Sigmoid colon (tissue), 7 donors: ENCODE data around the gene E2F7. TPM values are rescaled to one million over a fixed set of nuclear protein-coding genes. Genes with fewer than 3 reads are reported as not detected.

ENCODE experiments used
- DNase-seq: peaks from one replicate; pipeline ENCODE4 v3.0.0-alpha.2; 2019
- H3K27ac ChIP-seq, 4 donors: fragments of 200-600 bp; sonication (generic); one replicate each; pipeline ENCODE4 v1.5.1; 2016 to 2019; ENCODE audit warnings: mild to moderate bottlenecking in 1 of 4
- H3K27me3 ChIP-seq, 3 donors: fragments of 200-600 bp; sonication (generic); one replicate each; pipeline ENCODE4 v1.5.1; 2019; ENCODE audit warnings: mild to moderate bottlenecking in 1 of 3
- H3K36me3 ChIP-seq, 4 donors: fragments of 200-600 bp; sonication (generic); one replicate each; pipeline ENCODE4 v1.5.1; 2016 to 2019
- H3K4me1 ChIP-seq, 4 donors: fragments of 200-600 bp; sonication (generic); one replicate each; pipeline ENCODE4 v1.5.1; 2017 to 2019
- H3K4me3 ChIP-seq, 4 donors: fragments of 200-600 bp; sonication (generic); one replicate each; pipeline ENCODE4 v1.5.1; 2017 to 2019; ENCODE audit warnings: mild to moderate bottlenecking in 2 of 4, moderate library complexity in 1 of 4
- H3K9me3 ChIP-seq, 4 donors: fragments of 200-600 bp in 3 of 4; sonication (generic) in 3 of 4; one replicate each; pipeline versions ENCODE4 v1.5.1 to v1.6.1; 2013 to 2019
- EP300 ChIP-seq, 4 donors: sonication (generic); formaldehyde crosslinking; IDR thresholded peaks; one replicate each; pipeline ENCODE4 v1.6.1; 2017; ENCODE audit warnings: antibody characterized with exemption in 4 of 4
- POLR2A ChIP-seq, 2 donors: fragments of 450-650 bp; IDR thresholded peaks; one replicate each; pipeline ENCODE4 v1.6.1; 2016; ENCODE audit warnings: antibody characterized with exemption in 2 of 2, mild to moderate bottlenecking in 2 of 2, moderate library complexity in 2 of 2
- POLR2AphosphoS5 ChIP-seq, 4 donors: sonication (generic); formaldehyde crosslinking; IDR thresholded peaks; one replicate each; pipeline ENCODE4 v1.6.1; 2017; ENCODE audit warnings: antibody characterized with exemption in 4 of 4
- WGBS, 2 donors: extraction: QIAGEN DNeasy Blood & Tissue Kit; methylation state at CpG; one replicate each; pipeline ENCODE4 v1.1.7; 2013; 5-methylcytosine and 5-hydroxymethylcytosine counted together
- intact Hi-C: fragments of 100-400 bp; cut with DNase I; formaldehyde crosslinking; loops from one replicate; pipeline ENCODE4 v1.15.1; 2023
- polyA plus RNA-seq, 3 donors: library from polyadenylated mRNA; stranded (reverse); fragments of 200-250 nt; gene quantifications; one replicate each; pipeline ENCODE4 v1.2.3, GENCODE V29; 2013
- total RNA-seq, 4 donors: library from RNA; depleted of rRNA; stranded (reverse); fragments of >200 nt; gene quantifications; one replicate each; pipeline ENCODE4 v1.1.0, GENCODE V29; 2016
- TF ChIP-seq, protein P1 (sequence below), 4 experiments: fragments of 450-650 bp in 3 of 4; fragments of 200-600 bp in 1 of 4; IDR thresholded peaks; one replicate each; pipeline ENCODE4 v1.5.1; 2016 to 2019; ENCODE audit warnings: antibody characterized with exemption in 4 of 4, mild to moderate bottlenecking in 3 of 4, moderate library complexity in 2 of 4
- donor health status: healthy with polysubstance abuse.
- donor health status: Bipolar disorder and iron deficiency.
- donor health status: healthy.

The E2F7 gene
- total and polyA plus RNA-seq, 7 donors: 0.14 to 1.2 (median 0.23) TPM; not detected in 4

DNA sequence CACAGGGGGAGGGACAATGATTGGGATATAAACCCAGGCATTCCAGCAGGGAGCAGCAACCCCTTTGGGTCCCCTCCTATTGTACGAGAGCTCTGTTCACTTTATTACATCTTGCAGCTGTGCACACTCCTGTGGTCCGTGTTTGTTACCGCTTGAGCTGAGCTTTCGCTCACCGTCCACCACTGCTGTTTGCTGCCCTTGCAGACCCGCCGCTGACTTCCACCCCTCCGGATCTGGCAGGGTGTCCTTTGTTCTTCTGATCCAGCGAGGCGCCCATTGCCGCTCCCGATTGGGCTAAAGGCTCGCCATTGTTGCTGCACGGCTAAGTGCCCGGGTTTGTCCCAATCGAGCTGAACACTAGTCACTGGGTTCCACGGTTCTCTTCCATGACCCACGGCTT, 64.1 kb downstream of the E2F7 start:
- H3K36me3 ChIP-seq: no peaks in the 10 kb centered on the region
- no peak overlapping the region for H3K4me3 ChIP-seq
- TF ChIP-seq POLR2AphosphoS5 (IDR thresholded peaks at IDR 0.05) (no peak), EP300 (IDR thresholded peaks at IDR 0.05) (no peak), POLR2A (IDR thresholded peaks at IDR 0.05) (no peak)
- TF ChIP-seq, protein P1, sequence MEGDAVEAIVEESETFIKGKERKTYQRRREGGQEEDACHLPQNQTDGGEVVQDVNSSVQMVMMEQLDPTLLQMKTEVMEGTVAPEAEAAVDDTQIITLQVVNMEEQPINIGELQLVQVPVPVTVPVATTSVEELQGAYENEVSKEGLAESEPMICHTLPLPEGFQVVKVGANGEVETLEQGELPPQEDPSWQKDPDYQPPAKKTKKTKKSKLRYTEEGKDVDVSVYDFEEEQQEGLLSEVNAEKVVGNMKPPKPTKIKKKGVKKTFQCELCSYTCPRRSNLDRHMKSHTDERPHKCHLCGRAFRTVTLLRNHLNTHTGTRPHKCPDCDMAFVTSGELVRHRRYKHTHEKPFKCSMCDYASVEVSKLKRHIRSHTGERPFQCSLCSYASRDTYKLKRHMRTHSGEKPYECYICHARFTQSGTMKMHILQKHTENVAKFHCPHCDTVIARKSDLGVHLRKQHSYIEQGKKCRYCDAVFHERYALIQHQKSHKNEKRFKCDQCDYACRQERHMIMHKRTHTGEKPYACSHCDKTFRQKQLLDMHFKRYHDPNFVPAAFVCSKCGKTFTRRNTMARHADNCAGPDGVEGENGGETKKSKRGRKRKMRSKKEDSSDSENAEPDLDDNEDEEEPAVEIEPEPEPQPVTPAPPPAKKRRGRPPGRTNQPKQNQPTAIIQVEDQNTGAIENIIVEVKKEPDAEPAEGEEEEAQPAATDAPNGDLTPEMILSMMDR (IDR thresholded peaks at IDR 0.05): no peak
- H3K4me1 ChIP-seq: no peaks in the 10 kb centered on the region
- DNase-seq: no peak
- intact Hi-C loops: no loop called here
- 76 to 87% methylated on average over 18 of the region's 18 CpGs for WGBS, 2 donors
- H3K27me3 ChIP-seq: no peaks in the 10 kb centered on the region
- no peak overlapping the region for H3K27ac ChIP-seq
- no peaks in the 10 kb centered on the region for H3K9me3 ChIP-seq

DNA sequence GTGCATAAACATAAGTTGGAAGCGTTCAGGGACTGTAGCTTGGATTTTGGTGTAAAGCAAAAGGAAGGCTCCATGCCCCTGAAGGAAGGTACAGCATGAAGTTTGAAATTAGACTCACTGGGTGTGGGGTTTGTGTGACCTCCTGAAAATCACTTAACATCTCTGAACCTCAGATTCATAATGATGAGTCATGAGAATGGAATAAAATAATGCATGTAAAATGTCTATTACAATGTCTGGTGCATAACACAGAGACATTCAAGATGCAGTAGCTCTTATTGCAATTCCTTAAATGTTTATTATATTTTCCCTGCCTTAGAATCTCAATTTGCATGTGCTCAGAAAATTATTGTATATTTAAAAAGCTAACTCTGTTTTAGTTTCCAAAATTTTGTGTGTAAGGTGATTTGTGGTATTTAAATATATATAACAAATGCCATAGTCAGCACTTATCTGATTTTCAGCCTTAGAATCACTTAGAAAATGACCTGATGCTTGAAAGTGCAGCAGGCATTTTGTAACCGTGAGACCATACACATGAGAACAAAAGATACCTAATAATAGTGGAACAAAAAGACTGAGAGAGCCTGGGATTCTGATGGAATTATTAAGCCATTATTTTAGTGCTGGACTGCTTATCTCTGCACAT, 66.3 kb downstream of the E2F7 start:
- no peak for TF ChIP-seq POLR2A (IDR thresholded peaks at IDR 0.05)
- TF ChIP-seq, protein P1 (IDR thresholded peaks at IDR 0.05): no peak
- TF ChIP-seq EP300 (IDR thresholded peaks at IDR 0.05): no peak
- TF ChIP-seq POLR2AphosphoS5 (IDR thresholded peaks at IDR 0.05): no peak
- Histone ChIP-seq H3K27ac (no peak overlapping the region), H3K4me3 (no peak overlapping the region), H3K27me3 (no peaks in the 10 kb centered on the region), H3K9me3 (no peaks in the 10 kb centered on the region), H3K4me1 (no peaks in the 10 kb centered on the region), H3K36me3 (no peaks in the 10 kb centered on the region)
- intact Hi-C loops: no loop called here
- WGBS, 2 donors: 87% methylated on average over 2 of the region's 2 CpGs
- no peak for DNase-seq

GRCh38 chr12:76998386-76998785, 67.0 kb downstream of the E2F7 start:
- Histone ChIP-seq H3K9me3 (no peaks in the 10 kb centered on the region), H3K4me1 (no peaks in the 10 kb centered on the region), H3K4me3 (no peak overlapping the region), H3K36me3 (no peaks in the 10 kb centered on the region), H3K27me3 (no peaks in the 10 kb centered on the region), H3K27ac (no peak overlapping the region)
- intact Hi-C loops: no loop called here
- DNase-seq: no peak
- TF ChIP-seq POLR2A (IDR thresholded peaks at IDR 0.05) (no peak), EP300 (IDR thresholded peaks at IDR 0.05) (no peak), POLR2AphosphoS5 (IDR thresholded peaks at IDR 0.05) (no peak)
- TF ChIP-seq, protein P1 (IDR thresholded peaks at IDR 0.05): no peak
- WGBS, 2 donors: 41 to 61% methylated on average over 4 of the region's 4 CpGs

GRCh38 chr12:76997011-76997780, 68.2 kb downstream of the E2F7 start:
- H3K9me3 ChIP-seq: no peaks in the 10 kb centered on the region
- DNase-seq: no peak
- H3K27ac ChIP-seq: no peak overlapping the region
- TF ChIP-seq POLR2A (IDR thresholded peaks at IDR 0.05) (no peak), POLR2AphosphoS5 (IDR thresholded peaks at IDR 0.05) (no peak), EP300 (IDR thresholded peaks at IDR 0.05) (no peak)
- TF ChIP-seq, protein P1 (IDR thresholded peaks at IDR 0.05): no peak
- WGBS, 2 donors: 85 to 92% methylated on average over 4 of the region's 4 CpGs
- no peaks in the 10 kb centered on the region for H3K4me1 ChIP-seq
- no peak overlapping the region for H3K4me3 ChIP-seq
- H3K27me3 ChIP-seq: no peaks in the 10 kb centered on the region
- no peaks in the 10 kb centered on the region for H3K36me3 ChIP-seq
- intact Hi-C loops: no loop called here
